ENCODE data around the gene FHIP1A.

FHIP1A gene

DNA sequence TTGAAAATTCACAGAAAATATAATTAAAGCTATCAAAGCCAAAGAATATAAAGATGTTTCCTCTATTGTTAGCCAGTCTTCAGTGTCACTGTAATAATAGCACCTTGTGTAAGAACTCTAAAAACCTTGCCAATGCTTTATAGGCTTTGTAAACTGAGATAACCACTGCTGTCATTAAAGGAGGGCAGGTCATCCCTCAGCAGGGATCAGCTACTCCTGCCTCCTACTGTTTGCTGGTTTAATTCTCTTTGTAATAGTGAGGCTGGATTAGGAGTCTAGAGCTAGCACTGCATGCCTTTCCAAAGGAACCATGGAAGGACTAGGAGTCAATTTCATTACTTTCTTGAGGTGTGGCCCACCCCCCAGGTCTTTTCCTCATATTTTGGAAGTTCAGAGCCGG lies 46.2 kb downstream of the FHIP1A start (continued):
- TF ChIP-seq, protein P1, sequence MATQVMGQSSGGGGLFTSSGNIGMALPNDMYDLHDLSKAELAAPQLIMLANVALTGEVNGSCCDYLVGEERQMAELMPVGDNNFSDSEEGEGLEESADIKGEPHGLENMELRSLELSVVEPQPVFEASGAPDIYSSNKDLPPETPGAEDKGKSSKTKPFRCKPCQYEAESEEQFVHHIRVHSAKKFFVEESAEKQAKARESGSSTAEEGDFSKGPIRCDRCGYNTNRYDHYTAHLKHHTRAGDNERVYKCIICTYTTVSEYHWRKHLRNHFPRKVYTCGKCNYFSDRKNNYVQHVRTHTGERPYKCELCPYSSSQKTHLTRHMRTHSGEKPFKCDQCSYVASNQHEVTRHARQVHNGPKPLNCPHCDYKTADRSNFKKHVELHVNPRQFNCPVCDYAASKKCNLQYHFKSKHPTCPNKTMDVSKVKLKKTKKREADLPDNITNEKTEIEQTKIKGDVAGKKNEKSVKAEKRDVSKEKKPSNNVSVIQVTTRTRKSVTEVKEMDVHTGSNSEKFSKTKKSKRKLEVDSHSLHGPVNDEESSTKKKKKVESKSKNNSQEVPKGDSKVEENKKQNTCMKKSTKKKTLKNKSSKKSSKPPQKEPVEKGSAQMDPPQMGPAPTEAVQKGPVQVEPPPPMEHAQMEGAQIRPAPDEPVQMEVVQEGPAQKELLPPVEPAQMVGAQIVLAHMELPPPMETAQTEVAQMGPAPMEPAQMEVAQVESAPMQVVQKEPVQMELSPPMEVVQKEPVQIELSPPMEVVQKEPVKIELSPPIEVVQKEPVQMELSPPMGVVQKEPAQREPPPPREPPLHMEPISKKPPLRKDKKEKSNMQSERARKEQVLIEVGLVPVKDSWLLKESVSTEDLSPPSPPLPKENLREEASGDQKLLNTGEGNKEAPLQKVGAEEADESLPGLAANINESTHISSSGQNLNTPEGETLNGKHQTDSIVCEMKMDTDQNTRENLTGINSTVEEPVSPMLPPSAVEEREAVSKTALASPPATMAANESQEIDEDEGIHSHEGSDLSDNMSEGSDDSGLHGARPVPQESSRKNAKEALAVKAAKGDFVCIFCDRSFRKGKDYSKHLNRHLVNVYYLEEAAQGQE (tag by site-specific recombination; IDR thresholded peaks at IDR 0.05): no peak
- TF ChIP-seq ZNF521 (tag by site-specific recombination; IDR thresholded peaks at IDR 0.05) (no peak), ZNF174 (tag by site-specific recombination; IDR thresholded peaks at IDR 0.05) (no peak), ZIC2 (tag by site-specific recombination; IDR thresholded peaks at IDR 0.05) (peak; percentile 62), FEZF1 (tag by site-specific recombination; IDR thresholded peaks at IDR 0.05) (peak; percentile 22; the same call in 1 of the 2 replicates), WT1 (tag by site-specific recombination; IDR thresholded peaks at IDR 0.05) (peak; percentile 65; the same call in 1 of the 2 replicates), ZNF10 (tag by site-specific recombination; IDR thresholded peaks at IDR 0.05) (peak; percentile 92), ZBTB7A (tag by site-specific recombination; IDR thresholded peaks at IDR 0.05; ENCODE audit: low read depth) (no peak), ZNF146 (tag by site-specific recombination; IDR thresholded peaks at IDR 0.05) (no peak), ZNF596 (tag by site-specific recombination; IDR thresholded peaks at IDR 0.05) (peak; percentile 37; the same call in 1 of the 2 replicates), ZNF394 (tag by site-specific recombination; IDR thresholded peaks at IDR 0.05; ENCODE audit: borderline replicate concordance) (peak; percentile 85), ZNF658 (tag by site-specific recombination; IDR thresholded peaks at IDR 0.05) (no peak), OSR2 (tag by site-specific recombination; IDR thresholded peaks at IDR 0.05) (peak; percentile 95), ZBTB17 (tag by site-specific recombination; IDR thresholded peaks at IDR 0.05) (peak; percentile 72), MYNN (tag by site-specific recombination; IDR thresholded peaks at IDR 0.05; ENCODE audit: borderline replicate concordance) (no peak), ZNF311 (tag by site-specific recombination; IDR thresholded peaks at IDR 0.05; ENCODE audit: borderline replicate concordance) (no peak)
- TF ChIP-seq, protein P2, sequence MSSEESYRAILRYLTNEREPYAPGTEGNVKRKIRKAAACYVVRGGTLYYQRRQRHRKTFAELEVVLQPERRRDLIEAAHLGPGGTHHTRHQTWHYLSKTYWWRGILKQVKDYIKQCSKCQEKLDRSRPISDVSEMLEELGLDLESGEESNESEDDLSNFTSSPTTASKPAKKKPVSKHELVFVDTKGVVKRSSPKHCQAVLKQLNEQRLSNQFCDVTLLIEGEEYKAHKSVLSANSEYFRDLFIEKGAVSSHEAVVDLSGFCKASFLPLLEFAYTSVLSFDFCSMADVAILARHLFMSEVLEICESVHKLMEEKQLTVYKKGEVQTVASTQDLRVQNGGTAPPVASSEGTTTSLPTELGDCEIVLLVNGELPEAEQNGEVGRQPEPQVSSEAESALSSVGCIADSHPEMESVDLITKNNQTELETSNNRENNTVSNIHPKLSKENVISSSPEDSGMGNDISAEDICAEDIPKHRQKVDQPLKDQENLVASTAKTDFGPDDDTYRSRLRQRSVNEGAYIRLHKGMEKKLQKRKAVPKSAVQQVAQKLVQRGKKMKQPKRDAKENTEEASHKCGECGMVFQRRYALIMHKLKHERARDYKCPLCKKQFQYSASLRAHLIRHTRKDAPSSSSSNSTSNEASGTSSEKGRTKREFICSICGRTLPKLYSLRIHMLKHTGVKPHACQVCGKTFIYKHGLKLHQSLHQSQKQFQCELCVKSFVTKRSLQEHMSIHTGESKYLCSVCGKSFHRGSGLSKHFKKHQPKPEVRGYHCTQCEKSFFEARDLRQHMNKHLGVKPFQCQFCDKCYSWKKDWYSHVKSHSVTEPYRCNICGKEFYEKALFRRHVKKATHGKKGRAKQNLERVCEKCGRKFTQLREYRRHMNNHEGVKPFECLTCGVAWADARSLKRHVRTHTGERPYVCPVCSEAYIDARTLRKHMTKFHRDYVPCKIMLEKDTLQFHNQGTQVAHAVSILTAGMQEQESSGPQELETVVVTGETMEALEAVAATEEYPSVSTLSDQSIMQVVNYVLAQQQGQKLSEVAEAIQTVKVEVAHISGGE (tag by site-specific recombination; conservative IDR thresholded peaks at IDR 0.05; ENCODE audit: low read depth): no peak
- TF ChIP-seq, protein P3, sequence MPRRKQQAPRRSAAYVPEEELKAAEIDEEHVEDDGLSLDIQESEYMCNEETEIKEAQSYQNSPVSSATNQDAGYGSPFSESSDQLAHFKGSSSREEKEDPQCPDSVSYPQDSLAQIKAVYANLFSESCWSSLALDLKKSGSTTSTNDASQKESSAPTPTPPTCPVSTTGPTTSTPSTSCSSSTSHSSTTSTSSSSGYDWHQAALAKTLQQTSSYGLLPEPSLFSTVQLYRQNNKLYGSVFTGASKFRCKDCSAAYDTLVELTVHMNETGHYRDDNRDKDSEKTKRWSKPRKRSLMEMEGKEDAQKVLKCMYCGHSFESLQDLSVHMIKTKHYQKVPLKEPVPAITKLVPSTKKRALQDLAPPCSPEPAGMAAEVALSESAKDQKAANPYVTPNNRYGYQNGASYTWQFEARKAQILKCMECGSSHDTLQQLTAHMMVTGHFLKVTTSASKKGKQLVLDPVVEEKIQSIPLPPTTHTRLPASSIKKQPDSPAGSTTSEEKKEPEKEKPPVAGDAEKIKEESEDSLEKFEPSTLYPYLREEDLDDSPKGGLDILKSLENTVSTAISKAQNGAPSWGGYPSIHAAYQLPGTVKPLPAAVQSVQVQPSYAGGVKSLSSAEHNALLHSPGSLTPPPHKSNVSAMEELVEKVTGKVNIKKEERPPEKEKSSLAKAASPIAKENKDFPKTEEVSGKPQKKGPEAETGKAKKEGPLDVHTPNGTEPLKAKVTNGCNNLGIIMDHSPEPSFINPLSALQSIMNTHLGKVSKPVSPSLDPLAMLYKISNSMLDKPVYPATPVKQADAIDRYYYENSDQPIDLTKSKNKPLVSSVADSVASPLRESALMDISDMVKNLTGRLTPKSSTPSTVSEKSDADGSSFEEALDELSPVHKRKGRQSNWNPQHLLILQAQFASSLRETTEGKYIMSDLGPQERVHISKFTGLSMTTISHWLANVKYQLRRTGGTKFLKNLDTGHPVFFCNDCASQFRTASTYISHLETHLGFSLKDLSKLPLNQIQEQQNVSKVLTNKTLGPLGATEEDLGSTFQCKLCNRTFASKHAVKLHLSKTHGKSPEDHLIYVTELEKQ (tag by site-specific recombination; IDR thresholded peaks at IDR 0.05; ENCODE audit: borderline replicate concordance): no peak
- TF ChIP-seq, protein P4, sequence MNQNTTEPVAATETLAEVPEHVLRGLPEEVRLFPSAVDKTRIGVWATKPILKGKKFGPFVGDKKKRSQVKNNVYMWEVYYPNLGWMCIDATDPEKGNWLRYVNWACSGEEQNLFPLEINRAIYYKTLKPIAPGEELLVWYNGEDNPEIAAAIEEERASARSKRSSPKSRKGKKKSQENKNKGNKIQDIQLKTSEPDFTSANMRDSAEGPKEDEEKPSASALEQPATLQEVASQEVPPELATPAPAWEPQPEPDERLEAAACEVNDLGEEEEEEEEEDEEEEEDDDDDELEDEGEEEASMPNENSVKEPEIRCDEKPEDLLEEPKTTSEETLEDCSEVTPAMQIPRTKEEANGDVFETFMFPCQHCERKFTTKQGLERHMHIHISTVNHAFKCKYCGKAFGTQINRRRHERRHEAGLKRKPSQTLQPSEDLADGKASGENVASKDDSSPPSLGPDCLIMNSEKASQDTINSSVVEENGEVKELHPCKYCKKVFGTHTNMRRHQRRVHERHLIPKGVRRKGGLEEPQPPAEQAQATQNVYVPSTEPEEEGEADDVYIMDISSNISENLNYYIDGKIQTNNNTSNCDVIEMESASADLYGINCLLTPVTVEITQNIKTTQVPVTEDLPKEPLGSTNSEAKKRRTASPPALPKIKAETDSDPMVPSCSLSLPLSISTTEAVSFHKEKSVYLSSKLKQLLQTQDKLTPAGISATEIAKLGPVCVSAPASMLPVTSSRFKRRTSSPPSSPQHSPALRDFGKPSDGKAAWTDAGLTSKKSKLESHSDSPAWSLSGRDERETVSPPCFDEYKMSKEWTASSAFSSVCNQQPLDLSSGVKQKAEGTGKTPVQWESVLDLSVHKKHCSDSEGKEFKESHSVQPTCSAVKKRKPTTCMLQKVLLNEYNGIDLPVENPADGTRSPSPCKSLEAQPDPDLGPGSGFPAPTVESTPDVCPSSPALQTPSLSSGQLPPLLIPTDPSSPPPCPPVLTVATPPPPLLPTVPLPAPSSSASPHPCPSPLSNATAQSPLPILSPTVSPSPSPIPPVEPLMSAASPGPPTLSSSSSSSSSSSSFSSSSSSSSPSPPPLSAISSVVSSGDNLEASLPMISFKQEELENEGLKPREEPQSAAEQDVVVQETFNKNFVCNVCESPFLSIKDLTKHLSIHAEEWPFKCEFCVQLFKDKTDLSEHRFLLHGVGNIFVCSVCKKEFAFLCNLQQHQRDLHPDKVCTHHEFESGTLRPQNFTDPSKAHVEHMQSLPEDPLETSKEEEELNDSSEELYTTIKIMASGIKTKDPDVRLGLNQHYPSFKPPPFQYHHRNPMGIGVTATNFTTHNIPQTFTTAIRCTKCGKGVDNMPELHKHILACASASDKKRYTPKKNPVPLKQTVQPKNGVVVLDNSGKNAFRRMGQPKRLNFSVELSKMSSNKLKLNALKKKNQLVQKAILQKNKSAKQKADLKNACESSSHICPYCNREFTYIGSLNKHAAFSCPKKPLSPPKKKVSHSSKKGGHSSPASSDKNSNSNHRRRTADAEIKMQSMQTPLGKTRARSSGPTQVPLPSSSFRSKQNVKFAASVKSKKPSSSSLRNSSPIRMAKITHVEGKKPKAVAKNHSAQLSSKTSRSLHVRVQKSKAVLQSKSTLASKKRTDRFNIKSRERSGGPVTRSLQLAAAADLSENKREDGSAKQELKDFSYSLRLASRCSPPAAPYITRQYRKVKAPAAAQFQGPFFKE (tag by site-specific recombination; IDR thresholded peaks at IDR 0.05; ENCODE audit: borderline replicate concordance): no peak
- TF ChIP-seq, protein P5, sequence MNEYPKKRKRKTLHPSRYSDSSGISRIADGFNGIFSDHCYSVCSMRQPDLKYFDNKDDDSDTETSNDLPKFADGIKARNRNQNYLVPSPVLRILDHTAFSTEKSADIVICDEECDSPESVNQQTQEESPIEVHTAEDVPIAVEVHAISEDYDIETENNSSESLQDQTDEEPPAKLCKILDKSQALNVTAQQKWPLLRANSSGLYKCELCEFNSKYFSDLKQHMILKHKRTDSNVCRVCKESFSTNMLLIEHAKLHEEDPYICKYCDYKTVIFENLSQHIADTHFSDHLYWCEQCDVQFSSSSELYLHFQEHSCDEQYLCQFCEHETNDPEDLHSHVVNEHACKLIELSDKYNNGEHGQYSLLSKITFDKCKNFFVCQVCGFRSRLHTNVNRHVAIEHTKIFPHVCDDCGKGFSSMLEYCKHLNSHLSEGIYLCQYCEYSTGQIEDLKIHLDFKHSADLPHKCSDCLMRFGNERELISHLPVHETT (tag by site-specific recombination; IDR thresholded peaks at IDR 0.05): no peak
- TF ChIP-seq, protein P6, sequence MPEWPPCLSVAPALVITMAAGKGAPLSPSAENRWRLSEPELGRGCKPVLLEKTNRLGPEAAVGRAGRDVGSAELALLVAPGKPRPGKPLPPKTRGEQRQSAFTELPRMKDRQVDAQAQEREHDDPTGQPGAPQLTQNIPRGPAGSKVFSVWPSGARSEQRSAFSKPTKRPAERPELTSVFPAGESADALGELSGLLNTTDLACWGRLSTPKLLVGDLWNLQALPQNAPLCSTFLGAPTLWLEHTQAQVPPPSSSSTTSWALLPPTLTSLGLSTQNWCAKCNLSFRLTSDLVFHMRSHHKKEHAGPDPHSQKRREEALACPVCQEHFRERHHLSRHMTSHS (tag by site-specific recombination; IDR thresholded peaks at IDR 0.05): no peak
